Naive thymus-derived CD8-positive, alpha-beta T cell (primary cell): Measurements from ENCODE around the gene CFAP54. TPM values are rescaled to one million over a fixed set of nuclear protein-coding genes. Genes with fewer than 3 reads are reported as not detected.
"Not testable (repeated sequence)": the region's sequence is repeated elsewhere in the genome, so short reads cannot be mapped to it uniquely, and the experiment has no call there.

Experiments
- ATAC-seq, 2 donors: fragments of 150-1000 bp; cut with Tn5 transposase in 1 of 2; sonication (Bioruptor Pico), chemical (Tn5 transposase) in 1 of 2; 1 replicate in 1 of 2; 2 replicates in 1 of 2; pipeline ENCODE4 v1.10.0; 2021; ENCODE audit warnings: mild to moderate bottlenecking in 2 of 2, moderate library complexity in 2 of 2
- POLR2A ChIA-PET: fragments of 350-600 bp; sonication (Branson Sonifier 250); formaldehyde crosslinking; loops from one replicate; lab custom pipeline; 2021; ENCODE audit warnings: antibody characterized with exemption; lab: Charles Lee
- DNase-seq, 10 donors: peaks; one replicate each; pipeline versions ENCODE4 v3.0.0 to v3.0.0-alpha.2; 2020 to 2022
- H3K27ac Mint-ChIP-seq, 10 donors: one replicate each; pipeline ENCODE4 v1.8.0; 2020 to 2022; ENCODE audit warnings: mild to moderate bottlenecking in 10 of 10, mixed read lengths in 10 of 10, moderate library complexity in 4 of 10, inconsistent platforms in 1 of 10
- H3K27me3 Mint-ChIP-seq, 5 donors: one replicate each; pipeline ENCODE4 v1.8.0; 2021 to 2022; ENCODE audit warnings: mixed read lengths in 5 of 5
- H3K36me3 Mint-ChIP-seq, 3 donors: one replicate each; pipeline ENCODE4 v1.8.0; 2020 to 2022; ENCODE audit warnings: mixed read lengths in 3 of 3, mild to moderate bottlenecking in 2 of 3, inconsistent platforms in 1 of 3
- H3K4me1 Mint-ChIP-seq, 4 donors: one replicate each; pipeline ENCODE4 v1.8.0; 2021 to 2022; ENCODE audit warnings: mixed read lengths in 4 of 4
- H3K4me3 Mint-ChIP-seq, 10 donors: one replicate each; pipeline ENCODE4 v1.8.0; 2020 to 2022; ENCODE audit warnings: mild to moderate bottlenecking in 10 of 10, mixed read lengths in 10 of 10, moderate library complexity in 6 of 10, inconsistent platforms in 1 of 10
- H3K9me3 Mint-ChIP-seq, 9 donors: one replicate each; pipeline ENCODE4 v1.8.0; 2020 to 2022; ENCODE audit warnings: mixed read lengths in 9 of 9, mild to moderate bottlenecking in 3 of 9, inconsistent platforms in 1 of 9, moderate library complexity in 1 of 9
- polyA plus RNA-seq, 3 donors: library from polyadenylated mRNA; unstranded; fragments of 300-500 nt; fragmentation: Illumina TruSeq; gene quantifications; one replicate each; pipeline ENCODE4 v1.2.3, GENCODE V29; 2021
- total RNA-seq, 8 experiments: library from RNA in 2 of 8; stranded (reverse) in 2 of 8; gene quantifications; one replicate each; pipeline ENCODE4 v1.2.3 and lab custom pipeline; 2021 to 2026

CFAP54 gene
- total and polyA plus RNA-seq, 5 experiments from 2014 or later, result 0.49 to 0.82 TPM; not detected in 3

DNA sequence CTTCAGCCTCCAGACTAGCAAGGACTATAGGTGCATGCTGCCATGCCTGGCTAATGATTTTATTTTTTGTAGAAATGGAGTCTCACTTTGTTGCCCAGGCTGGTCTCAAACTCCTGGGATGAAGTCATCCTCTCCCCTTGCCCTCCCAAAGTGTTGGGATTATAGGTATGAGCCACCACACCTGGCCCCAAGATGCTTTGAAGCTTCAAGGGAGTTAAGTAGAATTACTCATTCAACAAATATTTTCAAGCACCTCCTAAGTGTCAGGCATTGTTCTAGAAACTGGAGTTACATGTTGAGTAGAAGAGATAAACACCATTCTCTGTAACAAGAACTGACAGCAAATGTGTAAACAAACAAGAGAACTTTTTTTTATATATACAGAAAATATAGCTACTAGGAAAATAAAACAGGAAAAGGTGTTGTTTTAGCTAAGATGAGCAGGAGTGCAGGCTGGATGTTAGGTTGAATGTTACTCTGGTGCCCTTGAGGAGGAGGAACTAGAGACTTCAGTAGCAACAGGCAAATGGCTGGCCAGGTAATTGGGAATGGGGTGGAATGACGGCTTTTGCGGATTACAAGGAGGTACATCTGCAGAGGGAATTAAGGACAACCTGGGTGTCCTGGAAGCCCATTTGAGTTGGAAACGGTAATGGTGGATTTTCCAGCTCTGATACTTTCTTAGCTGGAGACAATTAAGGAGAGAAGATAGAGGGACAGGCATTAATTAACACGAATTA, 32.0 kb upstream of the CFAP54 start:
- H3K27me3 Mint-ChIP-seq, result no peaks in the 10 kb centered on the region
- no peaks in the 10 kb centered on the region for H3K9me3 Mint-ChIP-seq
- peak overlapping the region in 1 of 10 donors; percentile 79 for H3K27ac Mint-ChIP-seq
- no peaks in the 10 kb centered on the region for H3K36me3 Mint-ChIP-seq
- POLR2A ChIA-PET, result no interaction called here
- H3K4me1 Mint-ChIP-seq, result peaks cover 0 to 27% (median 7%) of the 10 kb centered on the region in 4 donors
- no peak overlapping the region for H3K4me3 Mint-ChIP-seq
- ATAC-seq, result no peak
- DNase-seq, result no peak

DNA sequence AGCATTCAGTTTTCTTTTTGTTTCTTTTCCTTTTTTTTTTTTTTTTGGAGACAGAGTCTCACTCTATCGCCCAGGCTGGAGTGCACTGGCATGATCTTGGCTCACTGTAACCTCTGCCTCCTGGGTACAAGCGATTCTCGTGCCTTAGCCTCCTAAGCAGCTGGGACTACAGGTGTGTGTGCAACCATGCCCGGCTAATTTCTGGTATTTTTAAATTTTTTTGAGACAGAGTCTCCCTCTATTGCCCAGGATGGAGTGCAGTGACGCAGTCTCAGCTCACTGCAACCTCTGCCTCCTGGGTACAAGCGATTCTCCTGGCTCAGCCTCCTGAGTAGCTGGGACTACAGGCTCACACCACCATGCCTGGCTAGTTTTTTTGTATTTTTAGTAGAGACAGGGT, 30.1 kb upstream of the CFAP54 start:
- H3K4me1 Mint-ChIP-seq, result peaks cover 0 to 23% (median 6%) of the 10 kb centered on the region in 4 donors
- H3K27ac Mint-ChIP-seq, H3K9me3 Mint-ChIP-seq, H3K36me3 Mint-ChIP-seq, H3K4me3 Mint-ChIP-seq, H3K27me3 Mint-ChIP-seq, DNase-seq, ATAC-seq: not testable (repeated sequence)
- POLR2A ChIA-PET, result interaction anchor here (0.7 kb wide), 1 partner anchor 19 kb away, joined by 7 read pairs; no protein-coding TSS in a partner anchor

GRCh38 chr12:96462571-96463280, 26.7 kb upstream of the CFAP54 start:
- no peak for ATAC-seq
- peaks cover 0 to 4% (median 0%) of the 10 kb centered on the region in 4 donors for H3K4me1 Mint-ChIP-seq
- H3K27me3 Mint-ChIP-seq, result no peaks in the 10 kb centered on the region
- POLR2A ChIA-PET, result no interaction called here
- no peaks in the 10 kb centered on the region for H3K9me3 Mint-ChIP-seq
- no peak overlapping the region for H3K4me3 Mint-ChIP-seq
- no peaks in the 10 kb centered on the region for H3K36me3 Mint-ChIP-seq
- no peak for DNase-seq
- H3K27ac Mint-ChIP-seq, result no peak overlapping the region

DNA sequence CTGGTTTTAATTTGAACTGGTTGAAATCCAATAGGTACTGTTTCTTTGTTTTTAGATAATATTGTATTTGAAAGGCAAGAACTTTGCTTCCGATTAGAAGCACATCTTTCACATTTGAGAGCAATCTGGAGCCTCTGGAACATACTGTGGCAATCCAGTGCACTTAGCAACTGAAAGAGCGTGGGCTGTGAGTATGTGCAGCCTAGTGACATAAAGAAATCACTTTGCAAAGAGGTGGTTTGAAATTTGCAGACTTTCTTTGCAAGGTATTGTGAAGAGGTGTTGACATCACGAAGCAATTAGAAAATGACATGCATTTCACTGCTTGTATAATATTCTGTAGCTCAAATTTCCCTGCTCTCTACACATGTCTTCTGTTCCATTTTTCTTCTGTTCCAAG, 23.5 kb upstream of the CFAP54 start:
- Mint-ChIP-seq H3K27me3 (no peaks in the 10 kb centered on the region), H3K9me3 (peaks cover 0 to 14% (median 6%) of the 10 kb centered on the region in 9 donors), H3K4me1 (no peaks in the 10 kb centered on the region), H3K27ac (peak overlapping the region in 1 of 10 donors; percentile 22), H3K36me3 (peaks cover 0 to 9% (median 6%) of the 10 kb centered on the region in 3 donors), H3K4me3 (no peak overlapping the region)
- DNase-seq (no peak), ATAC-seq (no peak)
- POLR2A ChIA-PET, result no interaction called here

DNA sequence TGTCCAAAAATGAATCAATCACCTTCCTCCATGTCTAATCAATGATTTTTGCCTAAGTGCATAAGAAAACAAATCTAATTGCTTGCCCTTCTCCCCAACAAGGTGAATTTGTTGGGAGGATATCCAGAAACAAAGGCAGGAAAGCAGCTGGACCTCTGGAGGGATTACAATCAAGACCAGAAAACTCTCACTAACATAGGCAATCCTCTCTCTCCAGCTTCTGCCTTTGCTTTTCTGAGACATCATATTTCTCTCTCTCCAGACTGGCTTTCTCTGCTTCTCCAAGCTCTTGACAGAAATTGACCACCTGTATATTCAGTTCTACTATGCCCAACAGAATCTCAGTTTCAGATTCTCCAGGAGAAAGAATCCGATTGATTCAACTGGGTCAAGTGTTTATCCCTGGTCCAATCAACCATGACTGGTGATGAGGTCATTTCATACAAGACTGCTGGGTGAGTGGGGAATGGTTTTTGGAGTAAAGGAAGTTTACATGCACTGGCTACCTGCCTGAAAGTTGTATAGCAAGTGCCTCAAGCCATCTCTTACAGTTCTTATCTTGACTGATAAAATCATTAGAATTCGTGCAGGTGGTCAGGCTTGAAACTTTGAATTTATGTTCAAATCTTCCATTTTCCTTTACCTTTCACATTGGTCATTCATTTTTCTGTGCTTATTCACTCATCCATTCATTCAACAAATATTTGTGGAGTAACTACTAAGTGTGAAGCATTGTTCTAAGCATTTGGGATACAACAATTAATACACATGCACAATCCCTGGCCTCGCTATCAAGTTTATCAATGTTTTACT, 22.2 kb upstream of the CFAP54 start:
- H3K4me3 Mint-ChIP-seq, result no peak overlapping the region
- no peaks in the 10 kb centered on the region for H3K27me3 Mint-ChIP-seq
- POLR2A ChIA-PET, result no interaction called here
- DNase-seq (no peak), ATAC-seq (no peak)
- peaks cover 0 to 14% (median 6%) of the 10 kb centered on the region in 9 donors for H3K9me3 Mint-ChIP-seq
- no peak overlapping the region for H3K27ac Mint-ChIP-seq
- H3K4me1 Mint-ChIP-seq, result peaks cover 0 to 1% (median 0%) of the 10 kb centered on the region in 4 donors
- H3K36me3 Mint-ChIP-seq, result peaks cover 0 to 9% (median 6%) of the 10 kb centered on the region in 3 donors

DNA sequence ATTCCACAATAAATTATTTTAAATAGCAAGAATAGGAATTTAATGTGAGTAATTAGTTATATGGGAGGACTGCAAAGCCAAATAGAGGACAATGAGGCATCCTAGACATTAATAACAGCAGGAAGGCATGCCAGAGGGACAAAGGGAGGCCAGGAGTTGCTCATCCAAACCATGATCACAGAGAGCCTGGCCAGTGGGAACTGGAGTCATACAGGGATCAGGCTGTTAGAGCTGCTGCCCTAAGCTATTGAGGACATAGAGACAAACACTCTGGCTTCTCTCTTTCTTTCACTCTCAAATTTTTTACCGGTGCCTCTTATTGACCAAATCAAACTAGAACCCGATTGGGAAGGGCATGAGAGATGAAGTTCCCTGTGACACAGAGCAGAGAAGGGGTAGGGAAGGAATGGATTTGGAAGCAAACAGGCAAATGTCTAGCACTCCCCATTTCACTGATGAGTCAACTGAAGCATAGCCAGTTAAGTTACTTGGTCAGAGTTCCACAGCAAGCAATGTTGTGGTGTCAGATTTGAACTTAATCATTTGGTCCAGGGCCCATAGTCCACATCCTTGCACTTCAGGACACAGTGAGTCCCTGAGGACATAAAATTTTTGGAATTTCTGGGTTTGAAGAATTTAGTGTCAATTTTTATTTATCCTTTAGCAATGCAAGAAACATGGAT, 17.9 kb upstream of the CFAP54 start:
- Mint-ChIP-seq H3K27me3 (no peaks in the 10 kb centered on the region), H3K36me3 (peaks cover 0 to 9% (median 6%) of the 10 kb centered on the region in 3 donors), H3K4me3 (no peak overlapping the region), H3K27ac (peak overlapping the region in 1 of 10 donors; percentile 27), H3K9me3 (peaks cover 0 to 14% (median 6%) of the 10 kb centered on the region in 9 donors), H3K4me1 (peaks cover 0 to 17% (median 4%) of the 10 kb centered on the region in 4 donors)
- ATAC-seq, result no peak
- POLR2A ChIA-PET, result interaction anchor here (0.7 kb wide), 1 partner anchor 149 kb away, joined by 4 read pairs; no protein-coding TSS in a partner anchor
- DNase-seq, result no peak

DNA sequence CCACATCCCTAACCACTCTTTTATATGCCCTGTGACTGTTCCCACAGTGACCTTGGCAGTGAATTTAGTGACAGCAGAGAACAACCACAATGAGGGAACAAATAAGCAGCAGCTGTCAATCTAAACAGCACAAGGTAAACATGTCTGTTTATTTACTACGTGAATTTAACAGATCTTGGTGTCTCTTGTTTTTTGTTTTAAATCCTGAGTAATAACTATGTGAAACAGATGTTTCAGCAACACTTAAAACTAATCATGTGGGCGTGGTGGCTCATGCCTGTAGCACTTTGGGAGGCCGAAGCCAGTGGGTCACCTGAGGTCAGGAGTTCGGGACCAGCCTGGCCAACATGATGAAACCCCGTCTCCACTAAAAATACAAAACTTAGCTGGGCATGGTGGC, 17.0 kb upstream of the CFAP54 start:
- peaks cover 0 to 17% (median 4%) of the 10 kb centered on the region in 4 donors for H3K4me1 Mint-ChIP-seq
- ATAC-seq (no peak), DNase-seq (no peak)
- H3K27ac Mint-ChIP-seq, result peak overlapping the region in 3 of 10 donors; percentile 13 to 40 (median 32)
- POLR2A ChIA-PET, result no interaction called here
- no peaks in the 10 kb centered on the region for H3K27me3 Mint-ChIP-seq
- H3K36me3 Mint-ChIP-seq, result peaks cover 0 to 9% (median 6%) of the 10 kb centered on the region in 3 donors
- H3K9me3 Mint-ChIP-seq, result peaks cover 0 to 14% (median 6%) of the 10 kb centered on the region in 9 donors
- no peak overlapping the region for H3K4me3 Mint-ChIP-seq

DNA sequence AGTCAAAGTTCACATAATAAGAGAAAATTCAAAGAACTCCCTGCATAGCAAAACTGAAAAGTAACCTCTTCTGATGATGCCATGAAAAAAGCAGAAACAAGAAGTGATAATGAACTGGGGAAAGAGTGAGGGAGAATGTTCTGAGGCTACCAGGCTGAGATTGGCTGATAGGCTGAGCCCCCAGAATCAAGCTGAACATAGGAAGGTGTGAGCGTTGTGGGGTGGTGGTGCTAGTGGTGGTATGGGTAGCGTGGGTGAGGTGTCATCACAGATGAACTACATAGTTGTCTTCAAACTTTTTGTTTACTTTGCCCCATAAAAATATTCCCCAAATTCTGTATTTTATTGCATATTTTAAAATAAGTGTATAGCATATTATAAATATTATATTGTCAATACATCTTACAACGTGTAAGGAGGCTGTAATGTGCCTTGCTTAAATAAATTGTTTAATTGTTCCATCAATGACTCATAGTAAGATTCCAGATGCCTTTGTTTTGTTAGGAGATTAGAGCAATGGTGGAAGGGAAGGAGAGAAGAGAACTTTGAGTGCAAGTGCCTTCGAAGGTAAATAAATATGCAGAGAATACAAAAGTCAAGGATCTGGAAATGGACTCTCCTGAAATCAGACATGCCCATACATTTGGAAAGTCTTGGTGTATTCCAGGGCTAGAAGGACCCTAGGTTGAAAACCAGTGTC, 15.8 kb upstream of the CFAP54 start:
- Mint-ChIP-seq H3K36me3 (peaks cover 0 to 9% (median 6%) of the 10 kb centered on the region in 3 donors), H3K4me3 (peak overlapping the region in 2 of 10 donors; percentile 5 to 29), H3K27ac (peak overlapping the region in 2 of 10 donors; percentile 6 to 53), H3K9me3 (peaks cover 0 to 14% (median 6%) of the 10 kb centered on the region in 9 donors), H3K27me3 (no peaks in the 10 kb centered on the region), H3K4me1 (peaks cover 0 to 17% (median 5%) of the 10 kb centered on the region in 4 donors)
- ATAC-seq, result no peak
- peak in 2 of 10 donors; percentile 7 to 32 for DNase-seq
- POLR2A ChIA-PET, result no interaction called here

DNA sequence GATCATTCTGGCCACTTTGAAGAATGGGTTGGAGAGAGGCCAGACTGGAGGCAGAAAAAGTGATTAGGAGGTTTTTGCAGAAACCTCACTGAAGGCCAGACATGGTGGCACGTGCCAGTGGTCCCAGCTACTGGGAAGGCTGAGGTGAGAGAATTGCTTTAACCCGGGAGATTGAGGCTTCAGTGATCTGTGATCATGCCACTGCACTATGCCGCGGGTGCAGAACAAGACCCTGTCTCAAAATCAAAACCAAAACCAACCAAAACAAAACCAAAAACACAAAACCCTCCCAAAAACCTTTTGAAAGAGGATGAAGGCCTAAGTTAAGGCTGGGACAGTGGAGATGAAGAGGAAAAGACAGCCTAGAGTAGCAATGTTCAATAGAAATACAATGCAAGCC, 15.2 kb upstream of the CFAP54 start:
- POLR2A ChIA-PET, result no interaction called here
- H3K4me1 Mint-ChIP-seq, result peaks cover 0 to 17% (median 5%) of the 10 kb centered on the region in 4 donors
- peaks cover 0 to 9% (median 6%) of the 10 kb centered on the region in 3 donors for H3K36me3 Mint-ChIP-seq
- H3K4me3 Mint-ChIP-seq, result no peak overlapping the region
- DNase-seq, result no peak
- no peaks in the 10 kb centered on the region for H3K27me3 Mint-ChIP-seq
- H3K27ac Mint-ChIP-seq, result peak overlapping the region in 1 of 10 donors; percentile 80
- ATAC-seq, result no peak
- H3K9me3 Mint-ChIP-seq, result peaks cover 0 to 14% (median 6%) of the 10 kb centered on the region in 9 donors

DNA sequence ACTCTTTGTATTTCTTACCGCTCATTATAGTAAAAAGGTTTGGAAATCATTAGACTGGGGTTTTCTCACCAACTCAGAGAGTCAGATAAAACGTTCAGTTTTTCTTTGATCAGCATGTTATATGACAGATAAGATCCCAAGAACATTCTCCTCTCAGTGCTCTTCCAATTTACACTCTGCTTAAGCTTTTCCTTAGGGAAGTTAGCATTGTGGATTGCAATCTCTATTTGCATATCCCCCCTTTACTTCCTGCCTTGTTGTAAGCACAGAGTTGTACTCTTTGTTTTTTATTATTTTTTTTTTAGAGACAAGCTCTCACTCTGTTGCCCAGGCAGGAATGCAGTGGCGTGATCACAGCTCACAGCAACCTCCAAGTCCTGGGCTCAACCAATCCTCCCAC, 11.4 kb upstream of the CFAP54 start:
- no peak for ATAC-seq
- H3K27ac Mint-ChIP-seq, result no peak overlapping the region
- no peaks in the 10 kb centered on the region for H3K9me3 Mint-ChIP-seq
- no peak for DNase-seq
- H3K27me3 Mint-ChIP-seq, result peaks cover 0 to 1% (median 0%) of the 10 kb centered on the region in 5 donors
- no peaks in the 10 kb centered on the region for H3K36me3 Mint-ChIP-seq
- peaks cover 0 to 13% (median 5%) of the 10 kb centered on the region in 4 donors for H3K4me1 Mint-ChIP-seq
- POLR2A ChIA-PET, result interaction anchor here (0.6 kb wide), 1 partner anchor 19 kb away, joined by 7 read pairs; no protein-coding TSS in a partner anchor
- H3K4me3 Mint-ChIP-seq, result no peak overlapping the region

DNA sequence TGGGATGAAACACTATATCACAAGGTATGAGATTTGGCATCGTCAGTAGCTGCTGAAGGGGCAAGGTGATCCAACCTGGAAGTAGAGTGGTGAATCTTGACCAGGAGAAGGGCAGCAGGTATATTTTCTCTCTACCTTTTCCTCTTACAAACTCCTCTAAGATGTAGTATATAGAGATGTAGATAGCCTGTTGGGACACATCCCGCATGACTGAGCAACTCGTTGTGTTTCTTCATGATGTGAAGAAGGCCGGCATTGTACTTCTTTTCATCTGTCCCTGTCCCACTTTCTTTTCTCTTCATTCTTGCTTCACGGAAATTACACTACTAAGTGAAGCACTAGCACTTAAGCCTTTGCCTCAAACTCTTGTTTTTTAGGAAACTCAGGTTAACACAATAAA, 7.3 kb upstream of the CFAP54 start:
- Mint-ChIP-seq H3K27me3 (peaks cover 0 to 1% (median 0%) of the 10 kb centered on the region in 5 donors), H3K36me3 (no peaks in the 10 kb centered on the region), H3K4me1 (peaks cover 5 to 17% (median 13%) of the 10 kb centered on the region in 4 donors), H3K9me3 (no peaks in the 10 kb centered on the region), H3K4me3 (no peak overlapping the region), H3K27ac (peak overlapping the region in 1 of 10 donors; percentile 59)
- ATAC-seq (no peak), DNase-seq (no peak)
- POLR2A ChIA-PET, result no interaction called here
